NCI-H146 treated with DMSO at 0.1 percent for 48 hours (cell line): ENCODE results near the gene OGFRL1.
A peak's percentile ranks its signal among the peaks of the same experiment; 100 is the strongest.

Experiments used
- DNase-seq: peaks from one replicate; lab custom pipeline; 2025; ENCODE audit not compliant: unreplicated experiment; lab: John Stamatoyannopoulos, UW

OGFRL1 gene

DNA sequence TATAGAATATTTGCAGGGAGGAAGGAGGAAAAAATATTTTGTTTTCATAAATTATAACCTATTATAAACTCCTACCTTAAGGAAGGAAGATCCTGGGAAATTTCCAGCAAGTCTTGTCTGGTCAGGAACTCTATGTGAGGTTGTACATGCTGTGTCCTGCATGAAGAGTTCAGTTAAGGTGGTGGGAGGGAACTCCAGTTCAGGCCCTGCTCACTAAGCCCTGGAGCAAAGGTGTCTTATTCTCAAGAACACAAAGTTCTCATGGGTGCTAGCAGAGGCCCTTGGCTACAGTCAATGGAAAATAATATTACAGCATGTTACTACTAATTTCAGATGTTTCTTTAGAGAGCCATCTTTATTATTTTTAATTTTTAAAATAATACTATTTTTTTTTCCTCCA is 3.8 kb upstream of the OGFRL1 start:
- DNase-seq: no peak

- no peak for DNase-seq
Measured at GRCh38 chr6:71287038-71287437, 1.6 kb upstream of the OGFRL1 start.

DNA sequence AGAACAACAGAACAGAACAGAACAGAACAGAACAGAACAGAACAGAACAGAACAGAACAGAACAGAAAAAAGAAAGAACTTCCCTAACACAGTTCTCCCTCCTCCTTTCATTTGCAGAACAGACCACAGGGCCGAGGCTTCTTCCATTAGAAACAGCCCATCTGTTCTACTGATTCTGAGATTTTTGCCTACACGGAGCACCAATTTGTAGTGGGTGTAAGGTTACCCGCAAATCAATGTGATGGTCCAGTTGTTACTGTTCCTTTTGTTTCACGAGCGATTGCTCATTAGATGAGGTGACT is 734 bp upstream of the OGFRL1 start:
- DNase-seq: no peak

GRCh38 chr6:71289039-71289801 is 609 bp downstream of the OGFRL1 start:
- peak; percentile 18 for DNase-seq

GRCh38 chr6:71289802-71290175 is 1.2 kb downstream of the OGFRL1 start:
- no peak for DNase-seq

DNA sequence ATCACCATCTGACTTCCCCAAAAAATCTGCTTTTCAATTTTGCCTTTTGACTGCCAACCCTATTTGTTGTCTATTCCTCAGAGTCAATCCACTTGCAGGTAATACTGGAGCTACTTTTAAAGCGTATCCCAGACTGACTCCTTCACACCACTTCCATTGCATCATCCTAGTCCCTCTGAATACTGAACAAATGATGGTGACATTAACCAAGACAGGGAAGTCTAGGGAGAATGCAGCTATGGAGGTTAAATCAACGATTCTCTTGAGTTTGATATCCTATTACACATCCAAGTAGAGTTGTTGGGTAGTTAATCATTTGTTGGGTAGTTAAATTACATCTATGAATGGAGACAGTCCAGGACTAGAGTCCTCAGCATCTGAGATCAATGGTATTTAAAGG is 2.0 kb downstream of the OGFRL1 start:
- no peak for DNase-seq

DNA sequence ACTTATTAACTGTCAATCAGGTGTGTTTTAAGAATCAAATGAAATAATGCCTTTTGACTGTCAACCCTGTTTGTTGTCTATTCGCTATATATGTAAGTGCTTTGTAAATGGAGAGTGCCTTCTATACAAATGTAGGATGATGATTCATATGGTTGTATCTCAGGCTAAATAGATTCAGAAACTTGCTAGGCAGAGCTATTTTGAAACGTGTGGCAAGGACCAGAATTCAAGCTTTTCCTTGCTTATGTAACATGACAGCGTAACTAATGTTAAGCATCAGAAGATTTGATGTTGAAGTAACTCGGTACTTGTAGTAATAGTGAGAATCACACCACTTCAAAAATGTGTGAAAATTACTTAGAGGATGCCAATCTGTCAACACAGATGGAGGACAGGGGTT is 3.4 kb downstream of the OGFRL1 start:
- no peak for DNase-seq

DNA sequence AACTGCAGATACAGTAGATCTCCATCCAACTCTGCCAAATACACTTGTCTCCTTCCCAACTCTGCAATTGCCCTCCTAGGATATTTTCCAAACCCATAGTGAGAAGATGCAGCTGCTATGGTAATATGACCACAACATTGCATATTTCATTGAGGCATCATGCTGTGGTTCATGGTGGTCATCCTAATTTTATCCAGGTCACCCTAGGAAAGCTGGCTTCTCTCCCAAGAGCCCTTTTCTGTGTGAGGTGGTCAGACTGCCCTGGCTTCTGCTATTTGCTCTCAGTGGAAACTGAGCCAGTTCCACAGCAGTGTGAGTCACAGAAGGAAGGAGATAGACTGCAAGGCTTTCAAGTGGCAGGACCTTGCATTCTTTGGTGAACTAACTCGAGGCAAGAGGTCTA is 5.5 kb downstream of the OGFRL1 start:
- DNase-seq: no peak

- no peak for DNase-seq
Measured at GRCh38 chr6:71298459-71298858, 9.8 kb downstream of the OGFRL1 start.

GRCh38 chr6:71299541-71300470 is 11.2 kb downstream of the OGFRL1 start:
- DNase-seq: no peak

GRCh38 chr6:71300561-71301168 is 12.1 kb downstream of the OGFRL1 start:
- no peak for DNase-seq

GRCh38 chr6:71301546-71301945 is 12.9 kb downstream of the OGFRL1 start:
- DNase-seq: no peak

- DNase-seq: no peak
Measured at GRCh38 chr6:71309656-71310055, 21.0 kb downstream of the OGFRL1 start.

GRCh38 chr6:71310261-71310660 is 21.6 kb downstream of the OGFRL1 start:
- no peak for DNase-seq

- DNase-seq: no peak
Measured at GRCh38 chr6:71312089-71312488, 23.5 kb downstream of the OGFRL1 start.

GRCh38 chr6:71317441-71317840 is 28.8 kb downstream of the OGFRL1 start:
- no peak for DNase-seq

- no peak for DNase-seq
Measured at GRCh38 chr6:71320041-71320440, 31.4 kb downstream of the OGFRL1 start.

- no peak for DNase-seq
Measured at GRCh38 chr6:71321314-71321713, 32.7 kb downstream of the OGFRL1 start.

DNA sequence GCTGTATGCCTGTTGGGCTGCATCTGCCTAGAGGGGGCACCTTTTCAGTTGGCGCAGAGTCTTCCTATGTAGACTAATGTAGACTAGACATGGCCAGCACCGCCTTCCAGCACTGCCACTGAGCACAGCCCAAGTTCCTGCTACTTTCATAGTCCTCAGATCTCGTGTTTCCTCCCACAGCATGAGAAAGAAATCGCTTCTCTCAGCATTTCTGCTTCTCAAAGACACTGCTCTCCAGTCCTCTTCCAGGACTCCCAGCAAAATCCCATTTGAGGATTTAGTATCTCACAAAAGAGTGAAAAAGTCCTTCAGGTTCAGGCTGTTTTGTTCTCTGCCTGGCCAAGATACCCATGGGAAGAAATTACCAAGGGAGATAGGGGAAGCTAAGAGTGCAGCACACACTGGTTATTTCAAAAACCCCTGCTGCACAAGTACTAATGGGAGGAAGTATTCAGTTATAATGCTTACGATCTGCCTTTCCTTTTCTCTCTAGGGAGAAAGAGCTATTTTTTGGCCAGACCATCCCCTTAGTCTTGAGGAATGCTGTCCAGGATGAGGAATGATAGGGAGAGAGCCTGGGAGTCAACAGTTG is 35.7 kb downstream of the OGFRL1 start:
- DNase-seq: no peak

GRCh38 chr6:71326611-71327010 is 38.0 kb downstream of the OGFRL1 start:
- DNase-seq: no peak

DNA sequence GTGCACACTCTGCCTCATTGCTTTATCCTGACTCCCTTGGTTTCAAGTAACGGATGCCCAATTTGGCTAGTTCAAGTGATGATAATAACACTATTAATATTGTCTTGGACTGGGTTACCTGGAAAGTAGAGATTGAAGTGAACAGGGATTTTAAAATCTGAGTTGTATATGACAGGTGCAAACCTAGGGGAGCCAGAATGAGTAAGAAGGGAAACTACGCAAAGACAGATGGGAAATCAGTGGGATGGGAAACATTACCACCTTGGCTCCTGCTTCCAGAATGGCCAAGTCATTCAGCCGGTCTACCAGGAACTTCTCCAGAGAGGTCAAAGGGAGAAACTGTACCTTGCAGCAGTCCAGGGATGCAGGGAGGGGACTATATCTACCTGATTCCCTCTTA is 41.9 kb downstream of the OGFRL1 start:
- no peak for DNase-seq

DNA sequence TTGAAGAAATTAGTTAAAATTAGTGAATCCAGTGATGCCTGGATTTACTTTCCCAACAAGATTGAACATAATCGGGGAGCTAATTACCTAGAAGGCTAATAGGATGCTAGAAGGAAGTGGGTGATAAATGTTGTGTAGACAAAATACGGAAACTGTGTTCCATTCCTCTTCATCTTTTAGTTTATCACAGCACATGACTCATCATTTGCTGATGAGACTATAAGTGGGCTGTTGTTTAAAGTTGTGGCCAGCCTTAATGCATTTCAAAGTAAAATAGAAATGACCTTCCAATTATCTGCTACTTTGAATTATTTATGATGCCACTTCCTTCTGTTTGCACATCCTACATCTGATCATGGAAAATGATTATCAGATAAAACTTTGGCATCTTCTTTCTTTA is 43.4 kb downstream of the OGFRL1 start:
- DNase-seq: no peak
